Uterus (tissue), 2 donors: ENCODE data around the gene GZMM.

Experiments used
- POLR2A ChIP-seq, 2 donors: fragments of 450-650 bp; IDR thresholded peaks; one replicate each; pipeline ENCODE4 v1.6.1; 2016; ENCODE audit warnings: antibody characterized with exemption in 2 of 2, mild to moderate bottlenecking in 1 of 2, moderate library complexity in 1 of 2
- TF ChIP-seq, protein P1 (sequence below), 4 experiments: fragments of 200-600 bp in 2 of 4; fragments of 450-650 bp in 2 of 4; sonication (generic) in 2 of 4; IDR thresholded peaks; one replicate each; pipeline ENCODE4 v1.5.1; 2016 to 2019; ENCODE audit warnings: antibody characterized with exemption in 4 of 4, mild to moderate bottlenecking in 2 of 4, moderate library complexity in 1 of 4

DNA sequence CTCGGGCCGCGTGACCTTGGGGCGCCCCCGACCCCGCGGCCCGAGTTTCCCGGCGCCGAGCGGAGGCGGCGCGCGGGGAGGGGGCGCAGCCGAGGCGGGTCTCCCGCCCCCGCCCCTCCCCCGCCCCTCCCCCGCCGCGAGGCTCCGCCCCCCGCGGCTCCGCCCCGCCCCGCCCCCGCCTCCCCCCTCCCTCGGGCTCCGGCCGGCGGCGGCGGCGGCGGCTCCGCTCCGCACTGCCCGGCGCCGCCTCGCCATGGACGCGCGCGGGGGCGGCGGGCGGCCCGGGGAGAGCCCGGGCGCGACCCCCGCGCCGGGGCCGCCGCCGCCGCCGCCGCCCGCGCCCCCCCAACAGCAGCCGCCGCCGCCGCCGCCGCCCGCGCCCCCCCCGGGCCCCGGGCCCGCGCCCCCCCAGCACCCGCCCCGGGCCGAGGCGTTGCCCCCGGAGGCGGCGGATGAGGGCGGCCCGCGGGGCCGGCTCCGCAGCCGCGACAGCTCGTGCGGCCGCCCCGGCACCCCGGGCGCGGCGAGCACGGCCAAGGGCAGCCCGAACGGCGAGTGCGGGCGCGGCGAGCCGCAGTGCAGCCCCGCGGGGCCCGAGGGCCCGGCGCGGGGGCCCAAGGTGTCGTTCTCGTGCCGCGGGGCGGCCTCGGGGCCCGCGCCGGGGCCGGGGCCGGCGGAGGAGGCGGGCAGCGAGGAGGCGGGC lies 46.0 kb downstream of the GZMM start, which contains the start of gene HCN2:
- TF ChIP-seq, protein P1, sequence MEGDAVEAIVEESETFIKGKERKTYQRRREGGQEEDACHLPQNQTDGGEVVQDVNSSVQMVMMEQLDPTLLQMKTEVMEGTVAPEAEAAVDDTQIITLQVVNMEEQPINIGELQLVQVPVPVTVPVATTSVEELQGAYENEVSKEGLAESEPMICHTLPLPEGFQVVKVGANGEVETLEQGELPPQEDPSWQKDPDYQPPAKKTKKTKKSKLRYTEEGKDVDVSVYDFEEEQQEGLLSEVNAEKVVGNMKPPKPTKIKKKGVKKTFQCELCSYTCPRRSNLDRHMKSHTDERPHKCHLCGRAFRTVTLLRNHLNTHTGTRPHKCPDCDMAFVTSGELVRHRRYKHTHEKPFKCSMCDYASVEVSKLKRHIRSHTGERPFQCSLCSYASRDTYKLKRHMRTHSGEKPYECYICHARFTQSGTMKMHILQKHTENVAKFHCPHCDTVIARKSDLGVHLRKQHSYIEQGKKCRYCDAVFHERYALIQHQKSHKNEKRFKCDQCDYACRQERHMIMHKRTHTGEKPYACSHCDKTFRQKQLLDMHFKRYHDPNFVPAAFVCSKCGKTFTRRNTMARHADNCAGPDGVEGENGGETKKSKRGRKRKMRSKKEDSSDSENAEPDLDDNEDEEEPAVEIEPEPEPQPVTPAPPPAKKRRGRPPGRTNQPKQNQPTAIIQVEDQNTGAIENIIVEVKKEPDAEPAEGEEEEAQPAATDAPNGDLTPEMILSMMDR (IDR thresholded peaks at IDR 0.05) = no peak
- TF ChIP-seq POLR2A (IDR thresholded peaks at IDR 0.05) = no peak
